GM12865 (cell line): Measurements from ENCODE around the gene METTL1.

ENCODE experiments used
- DNase-seq: peaks from one replicate; pipeline ENCODE4 v3.0.0; 2010; ENCODE audit warnings: low read depth
- H3K4me3 ChIP-seq: 2 replicates; pipeline ENCODE4 v1.5.1; 2011; ENCODE audit warnings: mild to moderate bottlenecking, low read depth, low read length, control low read depth
- CTCF ChIP-seq: IDR thresholded peaks from 2 replicates; pipeline ENCODE4 v1.5.1; 2011; ENCODE audit warnings: low read length, control low read depth, low read depth, inconsistent platforms; ENCODE audit not compliant: insufficient read depth; ENCODE audit errors: missing control alignments

METTL1 gene

GRCh38 chr12:57767305-57767698, 4.6 kb downstream of the METTL1 start:
- no peak overlapping the region for H3K4me3 ChIP-seq
- no peak for DNase-seq
- no peak for TF ChIP-seq CTCF

- DNase-seq = no peak
- H3K4me3 ChIP-seq = no peak within 1 kb of the TSS; the same call in 1 of the 2 replicates
- TF ChIP-seq CTCF = no peak
Measured at GRCh38 chr12:57766464-57767304, 5.2 kb downstream of the METTL1 start, which contains the start of gene CYP27B1. TSS of gene CYP27B1 (minus strand) at chr12:57767078. CDS start at chr12:57767041, 37 bp downstream.

- no peak for DNase-seq
- H3K4me3 ChIP-seq = peak overlapping the region; percentile 63
- TF ChIP-seq CTCF = no peak
Measured at GRCh38 chr12:57765698-57766463, 6.0 kb downstream of the METTL1 start.

- H3K4me3 ChIP-seq = peak overlapping the region; percentile 63
- peak; percentile 48 for TF ChIP-seq CTCF
- DNase-seq = peak; percentile 61
Measured at GRCh38 chr12:57765003-57765697, 6.8 kb downstream of the METTL1 start.

- no peak for DNase-seq
- no peak for TF ChIP-seq CTCF
- peak overlapping the region; percentile 63 for H3K4me3 ChIP-seq
Measured at GRCh38 chr12:57764662-57765002, 7.3 kb downstream of the METTL1 start.

GRCh38 chr12:57763881-57764661, 7.8 kb downstream of the METTL1 start:
- TF ChIP-seq CTCF = no peak
- no peak for DNase-seq
- H3K4me3 ChIP-seq = no peak overlapping the region
